ENCODE measurements around the gene PRDX3. TPM values are rescaled to one million over a fixed set of nuclear protein-coding genes. Genes with fewer than 3 reads are reported as not detected.

The PRDX3 gene
- polyA plus RNA-seq, 1 donor = 305 TPM

DNA sequence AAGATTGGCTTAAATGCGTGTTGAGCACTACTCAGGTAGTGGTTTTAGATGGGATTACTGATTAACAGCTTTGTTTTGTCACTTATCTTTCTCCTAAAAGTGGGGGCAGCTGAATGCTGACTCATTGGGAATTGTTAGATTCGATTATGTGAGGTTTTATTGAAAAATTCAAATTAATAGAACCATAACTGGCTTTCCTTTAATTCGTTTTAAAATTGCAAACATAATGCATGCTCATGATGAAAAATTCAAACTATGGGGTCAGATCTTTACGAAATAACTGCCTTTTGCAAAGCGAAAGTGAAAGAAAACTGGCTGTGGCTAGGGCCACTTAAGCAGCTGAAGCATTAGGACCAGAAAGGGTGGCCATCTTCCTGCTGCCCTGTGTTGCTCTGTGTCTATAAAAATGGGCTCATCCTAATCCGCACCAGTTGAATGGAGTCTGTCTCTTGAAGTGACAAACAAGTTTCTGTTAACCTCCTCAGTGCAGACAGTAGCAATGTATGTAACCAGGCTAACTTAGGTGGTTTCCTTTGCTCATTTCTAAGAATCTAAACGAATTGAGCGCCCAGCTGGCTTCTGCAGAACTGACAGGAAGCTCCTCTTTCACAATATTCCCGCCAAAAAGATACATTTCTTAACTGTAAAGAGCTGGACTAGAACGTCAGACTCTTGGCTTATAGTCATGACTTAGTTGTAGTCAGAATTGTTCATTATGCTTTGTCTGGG is 46.9 kb downstream of the PRDX3 start:
- no peak for DNase-seq

DNA sequence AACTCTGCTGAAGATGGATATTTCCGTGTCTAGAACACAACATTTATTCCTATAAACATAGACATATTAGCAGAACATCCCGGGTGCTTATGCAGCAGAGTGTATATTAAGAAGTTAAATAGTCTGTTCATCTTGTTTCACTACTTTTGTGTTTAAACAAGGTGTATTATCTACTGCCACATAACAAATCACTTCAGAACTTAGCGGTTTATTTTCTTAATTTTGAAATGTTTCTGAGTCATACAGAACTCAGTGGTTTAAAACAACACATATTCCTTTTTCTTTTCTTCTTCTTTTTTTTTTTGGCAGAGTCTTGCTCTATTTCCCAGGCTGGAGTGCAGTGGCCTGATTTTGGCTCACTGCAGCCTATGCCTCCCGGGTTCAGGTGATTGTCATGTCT is 48.9 kb downstream of the PRDX3 start:
- DNase-seq = no peak

- no peak for DNase-seq
Measured at GRCh38 chr10:119125942-119126341, 52.7 kb downstream of the PRDX3 start.

DNA sequence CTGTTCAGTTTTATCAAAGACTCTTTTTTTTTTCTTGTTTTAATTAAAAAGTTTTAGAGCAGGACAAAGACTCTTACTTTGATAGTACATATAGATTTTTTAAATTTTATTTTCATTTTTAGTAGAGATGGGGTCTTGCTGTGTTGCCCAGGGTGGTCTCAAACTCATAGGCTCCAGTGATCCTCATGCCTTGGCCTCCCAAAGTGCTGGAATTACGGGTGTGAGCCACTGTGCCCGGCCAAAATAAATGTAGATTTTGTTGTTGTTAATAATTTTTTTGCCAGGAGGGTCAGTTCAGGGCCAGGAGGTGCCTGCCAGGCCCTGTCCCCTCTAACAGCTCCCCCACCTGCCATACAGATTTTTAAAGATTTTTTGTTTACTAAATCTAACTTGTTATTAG is 57.7 kb downstream of the PRDX3 start:
- no peak for DNase-seq

DNA sequence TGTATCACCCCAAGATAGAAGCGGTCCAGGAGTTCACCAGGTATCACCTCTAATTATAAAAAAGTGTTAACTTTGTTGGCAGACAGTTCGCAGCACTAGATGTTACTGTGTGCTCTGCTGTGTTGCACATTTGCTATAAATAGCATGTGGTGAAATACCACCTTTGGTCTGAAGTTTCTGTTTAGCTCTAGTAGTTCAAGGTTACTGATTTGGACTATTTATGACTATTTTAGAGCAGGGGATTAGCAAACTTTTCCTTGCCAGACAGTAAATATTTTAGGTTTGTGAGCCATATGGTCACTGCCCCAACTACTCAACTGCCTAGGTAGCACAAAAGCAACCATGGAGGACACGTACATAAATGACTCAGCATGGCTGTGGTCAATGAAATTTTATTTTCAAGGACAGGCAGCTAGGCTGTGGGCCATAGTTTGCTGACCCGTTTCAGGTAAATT is 58.2 kb downstream of the PRDX3 start:
- DNase-seq = no peak

DNA sequence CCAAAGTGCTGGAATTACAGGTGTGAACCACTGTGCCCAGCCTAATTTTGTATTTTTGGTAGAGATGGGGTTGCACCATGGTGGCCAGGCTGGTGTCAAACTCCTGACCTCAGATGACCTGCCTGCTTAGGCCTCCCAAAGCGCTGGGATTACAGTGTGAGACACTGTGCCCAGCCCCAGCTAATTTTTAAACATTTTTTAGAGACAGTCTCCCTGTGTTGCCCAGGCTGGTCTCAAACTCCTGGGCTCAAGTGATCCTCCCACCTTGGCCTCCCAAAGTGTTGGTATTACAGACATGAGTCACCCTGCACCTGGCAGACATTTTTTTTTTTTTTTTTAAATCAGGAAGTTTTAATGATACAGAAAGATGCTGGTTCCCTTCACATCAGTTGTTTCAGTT is 59.2 kb downstream of the PRDX3 start:
- DNase-seq = no peak

GRCh38 chr10:119118231-119118630 is 60.4 kb downstream of the PRDX3 start:
- no peak for DNase-seq

Other genes with a start within 250 kb of the PRDX3 start
- gene NANOS1, start 149.1 kb downstream of the PRDX3 start, polyA plus RNA-seq (ENCODE audit: insufficient read length) = 4.3 TPM
- 205 TPM for gene EIF3A, start 98.0 kb downstream of the PRDX3 start, polyA plus RNA-seq (ENCODE audit: insufficient read length)
- gene DENND10, start 74.7 kb downstream of the PRDX3 start, polyA plus RNA-seq (ENCODE audit: insufficient read length) = 63.3 TPM
- 32.2 TPM for gene SFXN4, start 13.1 kb downstream of the PRDX3 start, polyA plus RNA-seq (ENCODE audit: insufficient read length)
- gene GRK5, start 28.8 kb upstream of the PRDX3 start, polyA plus RNA-seq (ENCODE audit: insufficient read length) = 14.0 TPM

Data from left kidney (tissue), 2 donors.